GM10266 (cell line): ENCODE measurements around the gene PTPRD.

Source experiments
- DNase-seq: peaks from one replicate; pipeline ENCODE4 v3.0.0; 2012; ENCODE audit errors: extremely low spot score
- CTCF ChIP-seq: IDR thresholded peaks from 2 replicates; pipeline ENCODE4 v1.5.1; 2012; ENCODE audit warnings: mild to moderate bottlenecking, low read depth; ENCODE audit not compliant: control insufficient read depth, insufficient read depth; ENCODE audit errors: missing control alignments

The PTPRD gene

DNA sequence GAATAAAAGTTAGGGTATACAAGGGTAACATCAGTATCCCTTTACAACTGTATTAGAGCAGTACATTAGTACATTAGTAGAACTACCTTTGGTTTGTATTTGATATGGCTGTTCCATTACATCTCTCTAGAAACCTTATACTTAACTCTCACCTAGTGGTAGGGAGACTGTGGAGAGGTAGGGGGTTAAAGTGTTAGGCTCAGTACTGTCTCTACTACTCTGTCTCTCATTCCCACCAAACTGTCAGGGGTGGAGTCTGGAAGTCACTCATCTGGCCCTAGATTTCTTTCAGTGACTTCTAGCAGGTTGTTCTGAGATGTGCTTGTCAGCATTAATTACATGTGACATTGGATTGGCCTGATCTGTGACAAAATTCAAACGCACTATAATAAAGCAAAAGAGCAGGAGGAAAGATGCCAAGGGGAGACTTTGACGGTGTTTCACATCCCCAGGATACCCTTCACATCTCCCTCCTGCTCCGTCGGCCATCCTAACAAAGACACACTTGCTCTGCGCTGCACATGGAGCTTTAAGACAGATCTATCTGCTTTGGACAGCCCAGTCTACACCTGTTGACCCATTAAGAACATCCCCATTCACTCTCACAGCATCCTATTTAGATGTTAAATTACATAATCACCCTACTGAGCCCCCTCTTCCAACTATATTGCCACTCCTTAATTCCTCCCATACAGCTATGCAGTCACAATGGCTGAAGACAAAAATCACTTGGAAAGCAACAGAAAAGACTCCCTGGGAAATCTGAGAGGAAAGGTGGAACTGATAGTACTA lies 1770.2 kb downstream of the PTPRD start:
- no peak for DNase-seq
- TF ChIP-seq CTCF: no peak

DNA sequence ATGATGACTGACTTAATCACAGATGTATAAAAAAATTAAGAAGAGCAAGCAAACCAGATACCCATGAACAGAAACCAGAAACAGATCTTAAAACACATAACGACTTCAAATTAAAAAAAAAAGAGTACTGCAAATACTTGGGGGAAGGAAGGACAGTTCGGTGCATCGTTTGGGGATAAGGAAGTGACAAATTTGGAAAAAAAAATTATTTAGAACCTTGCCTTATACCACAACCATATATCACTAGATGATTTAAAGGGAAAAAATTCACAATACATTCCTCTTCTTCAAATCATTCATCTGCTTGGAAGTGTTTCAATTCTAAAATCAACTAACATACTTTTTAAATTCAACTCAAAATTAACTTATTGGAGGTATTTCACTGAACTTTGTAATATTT lies 1774.7 kb downstream of the PTPRD start:
- DNase-seq: no peak
- TF ChIP-seq CTCF: no peak

- no peak for DNase-seq
- no peak for TF ChIP-seq CTCF
These were observed 1777.5 kb downstream of the PTPRD start for GRCh38 chr9:8835291-8835690.

GRCh38 chr9:8832955-8833354 lies 1779.8 kb downstream of the PTPRD start:
- no peak for TF ChIP-seq CTCF
- no peak for DNase-seq

DNA sequence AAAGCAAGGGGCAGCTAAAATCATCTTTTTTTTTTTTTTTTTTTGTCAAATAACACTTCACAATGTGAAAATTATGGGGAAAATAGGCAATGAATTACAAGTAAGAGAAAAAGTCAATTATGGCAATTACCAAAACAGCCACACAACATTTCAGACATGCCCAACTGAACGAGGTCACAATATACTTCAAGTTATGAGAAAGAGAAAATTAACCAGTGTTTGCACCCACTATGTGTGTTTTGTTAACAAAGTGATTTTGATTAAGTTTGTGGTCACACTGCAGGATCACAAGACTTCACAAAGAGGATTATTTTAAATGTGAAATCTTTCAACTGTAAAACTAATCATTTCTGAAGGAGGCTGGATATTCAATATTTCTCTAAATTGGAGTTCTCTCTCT lies 1780.4 kb downstream of the PTPRD start:
- DNase-seq: no peak
- TF ChIP-seq CTCF: no peak

DNA sequence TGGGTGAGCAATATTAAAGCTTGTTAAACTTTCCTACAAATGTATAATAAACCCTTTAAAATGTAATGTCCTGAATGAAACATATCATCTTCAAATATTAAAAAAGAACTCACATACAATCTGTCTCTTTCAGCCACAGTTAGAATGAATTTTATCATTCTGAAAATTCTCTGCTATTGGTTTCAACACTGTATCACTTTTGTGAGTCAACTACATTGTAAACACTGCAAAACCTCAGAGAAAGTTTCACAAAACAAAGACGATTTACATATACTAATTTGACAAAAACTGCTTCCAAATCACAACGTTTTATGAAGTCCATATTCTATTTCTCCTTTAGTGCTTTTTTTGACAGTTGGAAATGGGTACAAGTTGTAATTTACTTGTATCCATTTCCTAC lies 1781.2 kb downstream of the PTPRD start:
- no peak for TF ChIP-seq CTCF
- no peak for DNase-seq

GRCh38 chr9:8826281-8826680 lies 1786.5 kb downstream of the PTPRD start:
- TF ChIP-seq CTCF: no peak
- no peak for DNase-seq
